ENCODE measurements around the gene FAM200A.

GRCh38 chr7:99500637-99501009 lies 51.3 kb downstream of the FAM200A start:
- TF ChIP-seq CTCF (IDR thresholded peaks at IDR 0.05; ENCODE audit: control extremely low read depth in 1 of 3, insufficient read depth in 1 of 3, low read depth in 1 of 3, low read length in 3 of 3) (no peak), SRF (IDR thresholded peaks at IDR 0.05; ENCODE audit: low read depth, low read length) (no peak), KDM4A (IDR thresholded peaks at IDR 0.05; ENCODE audit: low read depth, low read length, severe bottlenecking) (no peak), RAD21 (IDR thresholded peaks at IDR 0.05 in 1 of 2, conservative IDR thresholded peaks at IDR 0.05 in 1 of 2; ENCODE audit: low read depth in 2 of 2, low read length in 2 of 2) (no peak), CBX5 (IDR thresholded peaks at IDR 0.05; ENCODE audit: low read depth, low read length) (no peak), CBX8 (IDR thresholded peaks at IDR 0.05; ENCODE audit: borderline replicate concordance, low read depth, low read length) (no peak), GABPA (IDR thresholded peaks at IDR 0.05; ENCODE audit: borderline replicate concordance, insufficient read depth, low read length) (no peak), EZH2 (IDR thresholded peaks at IDR 0.05; ENCODE audit: low read depth, low read length, severe bottlenecking) (no peak), EGR1 (IDR thresholded peaks at IDR 0.05; ENCODE audit: borderline replicate concordance, low read depth, low read length) (no peak), TCF12 (IDR thresholded peaks at IDR 0.05; ENCODE audit: low read depth, low read length) (no peak), JUND (IDR thresholded peaks at IDR 0.05; ENCODE audit: low read length) (no peak), EP300 (IDR thresholded peaks at IDR 0.05; ENCODE audit: borderline replicate concordance in 1 of 2, low read depth in 2 of 2, low read length in 2 of 2) (no peak)

Data from H1 (cell line).